ENCODE data around the gene ERMARD. TPM values are rescaled to one million over a fixed set of nuclear protein-coding genes. Genes with fewer than 3 reads are reported as not detected.

ERMARD gene
- total RNA-seq, 2 donors from 2014 or later: 14.2 to 15.7 TPM

DNA sequence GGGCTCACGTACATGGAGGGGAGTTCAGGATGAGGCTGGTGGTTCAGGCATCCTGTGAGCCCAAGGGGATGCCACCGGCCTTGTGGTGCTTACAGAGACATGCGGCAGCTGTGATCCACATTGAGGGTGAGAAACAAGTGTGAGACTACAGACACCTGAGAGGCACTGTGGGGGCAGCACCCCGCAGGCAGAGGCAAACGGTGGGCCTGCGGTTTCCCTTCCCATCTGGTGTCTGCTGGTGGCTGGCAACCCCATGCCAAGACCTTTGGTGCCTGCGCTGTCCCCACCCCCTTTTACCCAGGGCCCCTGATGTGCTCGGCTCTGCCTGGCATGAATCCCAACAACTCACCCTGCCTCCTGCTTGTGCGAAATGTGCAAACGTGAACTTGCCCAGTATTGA is 42.0 kb downstream of the ERMARD start:
- no peaks in the 10 kb centered on the region for H3K9me3 ChIP-seq
- no peak overlapping the region for H3K9ac ChIP-seq (ENCODE audit: low read depth in 2 of 2, low read length in 2 of 2)
- H3K4me3 ChIP-seq: no peak overlapping the region
- peaks cover 7% of the 10 kb centered on the region for H3K4me1 ChIP-seq
- TF ChIP-seq, protein P1, sequence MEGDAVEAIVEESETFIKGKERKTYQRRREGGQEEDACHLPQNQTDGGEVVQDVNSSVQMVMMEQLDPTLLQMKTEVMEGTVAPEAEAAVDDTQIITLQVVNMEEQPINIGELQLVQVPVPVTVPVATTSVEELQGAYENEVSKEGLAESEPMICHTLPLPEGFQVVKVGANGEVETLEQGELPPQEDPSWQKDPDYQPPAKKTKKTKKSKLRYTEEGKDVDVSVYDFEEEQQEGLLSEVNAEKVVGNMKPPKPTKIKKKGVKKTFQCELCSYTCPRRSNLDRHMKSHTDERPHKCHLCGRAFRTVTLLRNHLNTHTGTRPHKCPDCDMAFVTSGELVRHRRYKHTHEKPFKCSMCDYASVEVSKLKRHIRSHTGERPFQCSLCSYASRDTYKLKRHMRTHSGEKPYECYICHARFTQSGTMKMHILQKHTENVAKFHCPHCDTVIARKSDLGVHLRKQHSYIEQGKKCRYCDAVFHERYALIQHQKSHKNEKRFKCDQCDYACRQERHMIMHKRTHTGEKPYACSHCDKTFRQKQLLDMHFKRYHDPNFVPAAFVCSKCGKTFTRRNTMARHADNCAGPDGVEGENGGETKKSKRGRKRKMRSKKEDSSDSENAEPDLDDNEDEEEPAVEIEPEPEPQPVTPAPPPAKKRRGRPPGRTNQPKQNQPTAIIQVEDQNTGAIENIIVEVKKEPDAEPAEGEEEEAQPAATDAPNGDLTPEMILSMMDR (IDR thresholded peaks at IDR 0.05): no peak
- H3K36me3 ChIP-seq: no peaks in the 10 kb centered on the region
- DNase-seq: peak; percentile 16
- H3K27me3 ChIP-seq: no peaks in the 10 kb centered on the region
- intact Hi-C loops (cut with DNase I): loop anchor here (10.0 kb wide), 1 partner anchor 731 kb away; no protein-coding TSS in a partner anchor
- no peak overlapping the region for H3K27ac ChIP-seq

- peak; percentile 30 for DNase-seq
- Histone ChIP-seq H3K27ac (no peak overlapping the region), H3K4me3 (no peak overlapping the region), H3K9ac (ENCODE audit: low read depth in 2 of 2, low read length in 2 of 2) (no peak overlapping the region), H3K4me1 (peaks cover 7% of the 10 kb centered on the region), H3K36me3 (no peaks in the 10 kb centered on the region), H3K27me3 (no peaks in the 10 kb centered on the region), H3K9me3 (no peaks in the 10 kb centered on the region)
- intact Hi-C loops (cut with DNase I): loop anchor here (10.0 kb wide), 1 partner anchor 730 kb away; no protein-coding TSS in a partner anchor
- TF ChIP-seq, protein P1 (IDR thresholded peaks at IDR 0.05): no peak
Measured at GRCh38 chr6:169794317-169795055, 43.1 kb downstream of the ERMARD start.

DNA sequence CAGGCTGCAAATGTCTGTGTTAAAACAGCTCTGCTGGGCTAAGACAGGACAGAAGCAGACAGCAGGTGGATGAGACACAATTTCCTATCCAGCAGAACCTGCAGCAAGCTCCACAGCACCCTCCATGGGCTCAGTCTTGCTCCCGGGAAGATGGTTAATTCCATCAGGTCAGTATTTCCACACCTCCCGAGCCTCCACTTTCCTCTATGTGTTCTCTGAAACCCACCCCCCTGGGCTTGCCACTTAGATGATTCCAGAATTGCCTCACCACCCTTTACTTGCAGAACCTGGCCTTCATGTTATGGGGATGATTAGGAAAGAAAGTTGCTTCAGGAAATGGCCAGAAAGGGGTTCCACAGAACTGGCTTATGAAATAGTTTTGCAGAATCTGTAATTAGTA is 43.8 kb downstream of the ERMARD start:
- intact Hi-C loops (cut with DNase I): loop anchor here (10.0 kb wide), 1 partner anchor 730 kb away; no protein-coding TSS in a partner anchor
- no peaks in the 10 kb centered on the region for H3K9me3 ChIP-seq

DNA sequence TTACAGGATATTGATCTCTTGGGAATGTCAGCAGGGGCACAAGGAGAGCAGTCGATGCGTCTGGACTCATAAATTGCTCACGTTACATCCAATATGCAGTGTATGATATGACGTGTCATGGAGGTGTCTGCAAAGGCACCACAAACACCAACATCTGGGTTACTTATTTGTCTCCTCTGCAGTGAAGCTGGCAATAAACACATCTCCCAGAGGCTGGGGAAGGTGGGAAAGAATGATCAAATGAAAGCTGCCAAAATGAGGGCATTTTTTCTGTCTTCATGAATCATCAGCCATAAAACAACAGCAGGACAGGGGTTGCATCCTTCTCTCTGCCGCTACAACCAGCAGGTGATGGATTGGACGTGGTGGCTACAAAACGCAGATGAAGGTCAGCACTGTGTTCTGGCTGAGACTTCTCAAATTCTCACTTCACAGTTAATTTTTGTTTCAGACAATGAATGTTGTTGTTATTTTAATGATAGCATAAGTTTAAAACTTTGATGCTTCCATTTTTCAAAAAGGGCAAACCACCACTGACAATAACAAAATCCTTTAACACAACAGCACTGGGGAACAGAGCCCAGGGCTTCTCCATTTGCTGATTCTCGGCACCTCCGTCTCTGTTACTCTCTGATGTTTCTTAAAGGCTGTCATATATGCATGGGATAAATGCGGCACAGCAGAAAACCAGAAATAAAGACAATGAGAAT is 47.5 kb downstream of the ERMARD start:
- Histone ChIP-seq H3K27ac (no peak overlapping the region), H3K4me1 (peaks cover 20% of the 10 kb centered on the region)

More for the DNA sequence above, 43.8 kb downstream of the ERMARD start:
- Histone ChIP-seq H3K27me3 (no peaks in the 10 kb centered on the region), H3K36me3 (no peaks in the 10 kb centered on the region), H3K27ac (no peak overlapping the region), H3K9ac (ENCODE audit: low read depth in 2 of 2, low read length in 2 of 2) (no peak overlapping the region), H3K4me3 (no peak overlapping the region), H3K4me1 (peaks cover 6% of the 10 kb centered on the region)
- TF ChIP-seq, protein P1 (IDR thresholded peaks at IDR 0.05): no peak
- peak; percentile 19 for DNase-seq

GRCh38 chr6:169799474-169799926 is 48.1 kb downstream of the ERMARD start:
- no peak overlapping the region for H3K9ac ChIP-seq (ENCODE audit: low read depth in 2 of 2, low read length in 2 of 2)
- H3K27ac ChIP-seq: no peak overlapping the region
- intact Hi-C loops (cut with DNase I): loop anchor here (10.0 kb wide), 1 partner anchor 725 kb away; no protein-coding TSS in a partner anchor
- H3K4me3 ChIP-seq: no peak overlapping the region
- H3K9me3 ChIP-seq: no peaks in the 10 kb centered on the region
- TF ChIP-seq, protein P1 (IDR thresholded peaks at IDR 0.05): no peak
- H3K27me3 ChIP-seq: no peaks in the 10 kb centered on the region
- peaks cover 20% of the 10 kb centered on the region for H3K4me1 ChIP-seq
- no peaks in the 10 kb centered on the region for H3K36me3 ChIP-seq
- peak; percentile 15 for DNase-seq

More for the DNA sequence above, 47.5 kb downstream of the ERMARD start:
- Histone ChIP-seq H3K36me3 (no peaks in the 10 kb centered on the region), H3K9me3 (no peaks in the 10 kb centered on the region), H3K4me3 (no peak overlapping the region), H3K27me3 (no peaks in the 10 kb centered on the region), H3K9ac (ENCODE audit: low read depth in 2 of 2, low read length in 2 of 2) (no peak overlapping the region)
- intact Hi-C loops (cut with DNase I): loop anchor here (10.0 kb wide), 1 partner anchor 726 kb away; no protein-coding TSS in a partner anchor
- TF ChIP-seq, protein P1 (IDR thresholded peaks at IDR 0.05): no peak
- peak; percentile 9 for DNase-seq
